ENCODE data around the gene IFFO2.

DNA sequence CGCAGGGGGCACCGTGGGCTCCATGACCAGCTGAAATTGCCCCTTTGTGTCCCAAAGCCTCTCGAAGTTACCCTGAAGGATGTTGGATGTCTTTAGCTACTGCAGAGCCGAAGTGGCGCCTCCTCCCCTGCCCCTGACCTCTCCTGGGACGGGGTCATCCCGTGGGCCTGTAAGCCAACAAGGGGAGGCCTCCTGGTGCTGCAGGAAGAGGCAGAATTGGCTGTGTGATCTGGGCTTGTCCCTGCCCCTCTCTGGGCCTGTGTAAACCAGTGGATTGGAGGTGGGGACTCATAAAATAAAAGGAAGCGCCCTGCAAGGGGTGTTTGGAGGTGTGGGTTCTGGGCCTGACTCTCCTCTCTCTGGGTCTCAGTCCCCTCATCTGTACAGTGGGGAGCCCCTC, 94.9 kb downstream of the IFFO2 start:
- no peak for TF ChIP-seq ISL1 (CRISPR knock-in tag; IDR thresholded peaks at IDR 0.05)
- TF ChIP-seq POU6F1 (CRISPR knock-in tag; IDR thresholded peaks at IDR 0.05; ENCODE audit: borderline replicate concordance, low read depth): no peak
- no peak for TF ChIP-seq ZFP30 (CRISPR knock-in tag; IDR thresholded peaks at IDR 0.05)
- no peak for TF ChIP-seq CSDC2 (CRISPR knock-in tag; IDR thresholded peaks at IDR 0.05)
- TF ChIP-seq ZNF8 (CRISPR knock-in tag; IDR thresholded peaks at IDR 0.05): no peak
- no peak for TF ChIP-seq GLIS3 (CRISPR knock-in tag; IDR thresholded peaks at IDR 0.05)
